HFF-Myc (cell line): ENCODE data around the gene CDK11B.
"Not testable (repeated sequence)": the region's sequence is repeated elsewhere in the genome, so short reads cannot be mapped to it uniquely, and the experiment has no call there.

Source experiments
- DNase-seq: peaks from one replicate; pipeline ENCODE4 v3.0.0-alpha.2; 2011; ENCODE audit warnings: low read depth; ENCODE audit errors: extremely low read depth
- H3K4me3 ChIP-seq: replicated peaks from 2 replicates; pipeline ENCODE4 v1.5.1; 2011; ENCODE audit warnings: low read depth, mild to moderate bottlenecking, control low read depth, low read length
- TF ChIP-seq, protein P1 (sequence below): IDR thresholded peaks from 2 replicates; pipeline ENCODE4 v1.5.1; 2012; ENCODE audit warnings: mild to moderate bottlenecking, low read depth, low read length, control low read depth; ENCODE audit errors: missing control alignments

The CDK11B gene

GRCh38 chr1:1640711-1641461 is 17.9 kb downstream of the CDK11B start:
- not testable (repeated sequence) for DNase-seq, H3K4me3 ChIP-seq

DNA sequence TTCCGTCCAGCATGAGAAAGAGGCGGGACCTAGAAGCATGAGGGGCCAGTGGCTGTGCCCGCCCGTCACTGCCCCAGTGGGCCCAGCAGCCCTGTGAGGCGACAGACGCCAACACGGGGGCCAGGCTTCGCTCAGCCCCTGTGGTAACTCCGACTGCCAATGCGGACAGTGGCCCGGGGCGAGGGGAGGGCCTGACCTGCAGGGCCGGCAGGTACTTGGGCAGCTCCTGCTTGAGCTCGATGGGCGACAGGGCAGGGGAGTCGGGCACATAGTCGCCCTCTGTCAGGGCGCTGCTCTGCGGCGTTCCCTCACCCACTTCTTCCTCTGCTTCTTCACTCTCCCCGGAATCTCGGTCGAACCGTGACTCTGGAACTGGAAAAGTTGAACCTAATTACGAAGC is 18.7 kb downstream of the CDK11B start:
- not testable (repeated sequence) for H3K4me3 ChIP-seq, DNase-seq

GRCh38 chr1:1639368-1639767 is 19.4 kb downstream of the CDK11B start:
- not testable (repeated sequence) for DNase-seq, H3K4me3 ChIP-seq

DNA sequence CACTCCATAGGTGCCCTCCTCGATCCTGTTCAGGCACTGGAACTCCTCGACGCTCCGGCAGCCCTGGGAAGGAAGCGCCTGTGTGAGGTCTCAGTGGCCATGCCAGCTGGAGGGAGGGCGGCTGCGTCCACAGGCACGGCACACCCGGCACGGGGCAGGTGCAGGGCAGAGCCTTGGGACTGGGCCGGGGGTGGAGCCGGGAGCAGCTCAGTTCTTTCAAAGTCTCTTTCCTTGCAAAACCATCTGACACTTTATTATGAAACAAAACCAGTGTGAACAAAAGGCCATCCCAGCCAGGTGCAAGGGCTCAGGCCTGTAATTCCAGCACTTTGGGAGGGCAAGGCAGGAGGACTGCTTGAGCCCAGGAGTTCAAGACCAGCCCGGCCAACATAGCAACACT is 20.3 kb downstream of the CDK11B start:
- H3K4me3 ChIP-seq, DNase-seq: not testable (repeated sequence)

- DNase-seq, H3K4me3 ChIP-seq: not testable (repeated sequence)
Measured at GRCh38 chr1:1637479-1637875, 21.3 kb downstream of the CDK11B start.

DNA sequence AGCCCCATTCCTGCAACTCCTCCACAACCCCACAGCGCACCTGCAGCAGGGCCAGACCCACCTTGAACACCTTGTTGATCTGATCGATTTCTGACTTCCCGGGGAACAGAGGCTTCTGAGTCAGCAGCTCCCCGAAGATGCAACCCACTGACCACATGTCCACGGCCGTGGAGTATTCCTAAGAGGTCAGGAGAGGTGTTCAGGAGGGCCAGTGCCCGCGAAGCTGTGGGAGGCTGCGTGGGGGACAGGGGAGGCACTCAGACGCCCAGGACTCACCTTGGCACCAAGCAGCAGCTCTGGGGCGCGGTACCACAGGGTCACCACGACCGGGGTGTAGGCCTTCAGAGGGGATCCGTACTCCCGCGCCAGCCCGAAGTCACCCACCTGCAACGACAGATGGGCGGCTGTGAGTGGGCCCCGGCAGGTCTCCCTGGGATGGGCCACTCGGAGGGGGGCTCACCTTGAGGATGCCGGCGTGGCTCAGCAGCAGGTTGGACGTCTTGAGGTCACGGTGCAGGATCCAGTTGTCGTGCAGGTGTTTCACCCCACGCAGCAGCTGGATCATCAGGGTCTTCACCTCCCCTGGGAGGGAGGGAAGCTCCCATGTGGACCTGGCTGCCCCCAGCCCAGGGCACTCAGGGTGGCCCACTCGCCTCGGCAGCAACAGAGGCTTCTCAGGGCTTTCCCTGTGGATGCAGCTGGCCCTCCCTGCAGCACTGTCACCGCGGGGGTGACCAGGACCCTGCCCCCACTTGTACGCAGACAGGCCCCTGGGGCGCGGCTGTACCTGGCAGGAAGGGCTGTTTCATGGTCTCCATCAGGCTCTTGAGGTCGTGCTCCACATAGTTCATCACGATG is 22.0 kb downstream of the CDK11B start:
- H3K4me3 ChIP-seq, DNase-seq: not testable (repeated sequence)

DNA sequence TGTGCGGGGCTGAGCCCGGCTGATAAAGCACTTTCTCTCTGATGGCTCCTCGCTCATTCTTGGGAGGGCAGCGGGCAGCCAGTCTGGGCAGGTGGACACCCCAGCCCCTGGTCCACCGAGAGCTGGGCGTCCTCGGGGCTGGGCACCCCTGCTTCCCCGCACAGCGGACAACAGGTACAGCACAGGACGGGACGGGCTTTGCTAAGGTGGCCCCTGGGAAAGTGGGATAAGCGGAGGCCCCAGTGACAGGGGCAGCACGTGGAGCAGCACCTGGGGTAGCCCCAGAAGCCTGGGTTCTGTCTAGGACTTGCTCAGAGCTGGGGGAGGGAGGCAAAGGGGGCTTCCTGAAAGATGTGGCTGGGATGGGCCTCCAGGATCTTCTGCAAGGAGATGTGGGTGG is 24.2 kb downstream of the CDK11B start:
- DNase-seq, H3K4me3 ChIP-seq: not testable (repeated sequence)

GRCh38 chr1:1633409-1633808 is 25.4 kb downstream of the CDK11B start:
- not testable (repeated sequence) for DNase-seq, H3K4me3 ChIP-seq

- H3K4me3 ChIP-seq: no peak within 1 kb of the TSS
- DNase-seq: no peak
- TF ChIP-seq, protein P1, sequence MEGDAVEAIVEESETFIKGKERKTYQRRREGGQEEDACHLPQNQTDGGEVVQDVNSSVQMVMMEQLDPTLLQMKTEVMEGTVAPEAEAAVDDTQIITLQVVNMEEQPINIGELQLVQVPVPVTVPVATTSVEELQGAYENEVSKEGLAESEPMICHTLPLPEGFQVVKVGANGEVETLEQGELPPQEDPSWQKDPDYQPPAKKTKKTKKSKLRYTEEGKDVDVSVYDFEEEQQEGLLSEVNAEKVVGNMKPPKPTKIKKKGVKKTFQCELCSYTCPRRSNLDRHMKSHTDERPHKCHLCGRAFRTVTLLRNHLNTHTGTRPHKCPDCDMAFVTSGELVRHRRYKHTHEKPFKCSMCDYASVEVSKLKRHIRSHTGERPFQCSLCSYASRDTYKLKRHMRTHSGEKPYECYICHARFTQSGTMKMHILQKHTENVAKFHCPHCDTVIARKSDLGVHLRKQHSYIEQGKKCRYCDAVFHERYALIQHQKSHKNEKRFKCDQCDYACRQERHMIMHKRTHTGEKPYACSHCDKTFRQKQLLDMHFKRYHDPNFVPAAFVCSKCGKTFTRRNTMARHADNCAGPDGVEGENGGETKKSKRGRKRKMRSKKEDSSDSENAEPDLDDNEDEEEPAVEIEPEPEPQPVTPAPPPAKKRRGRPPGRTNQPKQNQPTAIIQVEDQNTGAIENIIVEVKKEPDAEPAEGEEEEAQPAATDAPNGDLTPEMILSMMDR: no peak
Measured at GRCh38 chr1:1631782-1632420, 26.9 kb downstream of the CDK11B start, which contains the start of gene MMP23B. TSS of gene MMP23B (plus strand) at chr1:1632173. CDS start at chr1:1632219, 46 bp downstream.

DNA sequence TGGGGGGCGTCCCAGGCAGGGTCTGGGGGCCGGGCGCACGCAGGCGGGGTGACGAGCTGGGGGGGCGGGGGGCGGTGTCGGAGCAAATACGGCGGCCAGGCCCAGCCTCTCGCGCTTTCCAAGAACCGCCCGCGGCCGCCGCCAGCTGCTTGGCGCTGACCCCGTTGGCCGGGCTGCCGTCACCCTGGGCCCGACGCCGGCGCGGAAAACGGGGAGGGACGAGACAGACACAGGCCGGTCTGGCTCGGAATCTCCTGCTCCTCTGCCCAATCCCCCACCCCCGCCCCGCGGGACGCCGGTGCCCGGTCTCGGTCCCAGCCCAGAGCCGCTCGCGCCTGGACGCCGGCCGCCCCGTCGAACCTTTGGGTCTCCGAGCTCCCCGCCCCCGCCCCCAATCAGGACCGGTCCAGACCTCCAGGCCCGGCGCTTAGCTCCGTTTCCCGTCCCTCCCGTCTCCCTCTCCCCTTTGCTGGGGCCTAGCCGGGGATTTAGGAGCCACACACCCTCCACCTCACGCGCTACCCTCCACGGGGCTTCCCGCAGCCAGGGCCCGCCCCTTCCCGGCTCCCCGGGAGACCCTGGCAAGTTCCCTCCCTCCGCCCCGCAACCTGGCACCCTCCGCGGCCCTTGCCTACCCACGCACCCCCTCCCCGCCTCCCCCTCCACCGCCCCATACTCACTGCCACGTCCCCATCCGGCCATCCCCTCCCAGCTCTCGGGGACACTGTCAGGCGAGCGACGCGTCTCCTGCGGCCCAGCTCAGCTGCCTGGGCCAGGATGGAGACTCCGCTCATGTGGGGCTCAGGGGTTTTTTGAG is 27.6 kb downstream of the CDK11B start:
- TF ChIP-seq, protein P1: no peak
- H3K4me3 ChIP-seq: no peak overlapping the region
- DNase-seq: no peak
